HG03354 (cell line): ENCODE data around the gene TPM1.

Experiments used
- ATAC-seq: cut with Tn5 transposase; IDR thresholded peaks from one replicate; pipeline ENCODE4 v1.9.1; 2021; ENCODE audit warnings: mild to moderate bottlenecking; ENCODE audit not compliant: unreplicated experiment, poor library complexity, severe bottlenecking

The TPM1 gene

GRCh38 chr15:63070681-63071129, 28.2 kb downstream of the TPM1 start:
- ATAC-seq = no peak

- no peak for ATAC-seq
Observed at GRCh38 chr15:63071288-63071909, 28.9 kb downstream of the TPM1 start.

GRCh38 chr15:63072023-63072650, 29.6 kb downstream of the TPM1 start:
- no peak for ATAC-seq

GRCh38 chr15:63072809-63073277, 30.3 kb downstream of the TPM1 start:
- ATAC-seq = no peak

GRCh38 chr15:63073497-63074172, 31.1 kb downstream of the TPM1 start:
- ATAC-seq = no peak

GRCh38 chr15:63075015-63075983, 32.8 kb downstream of the TPM1 start:
- ATAC-seq = no peak

- ATAC-seq = no peak
Observed at GRCh38 chr15:63075984-63076713, 33.6 kb downstream of the TPM1 start.

GRCh38 chr15:63076714-63077046, 34.1 kb downstream of the TPM1 start:
- ATAC-seq = no peak

- ATAC-seq = no peak
Observed at GRCh38 chr15:63077952-63078351, 35.4 kb downstream of the TPM1 start.

- ATAC-seq = no peak
Observed at GRCh38 chr15:63079947-63080626, 37.5 kb downstream of the TPM1 start.

GRCh38 chr15:63080634-63081250, 38.2 kb downstream of the TPM1 start:
- ATAC-seq = no peak

- no peak for ATAC-seq
Observed at GRCh38 chr15:63082366-63082765, 39.8 kb downstream of the TPM1 start.

GRCh38 chr15:63083044-63083443, 40.5 kb downstream of the TPM1 start:
- no peak for ATAC-seq

GRCh38 chr15:63083541-63083940, 41.0 kb downstream of the TPM1 start:
- no peak for ATAC-seq

- no peak for ATAC-seq
Observed at GRCh38 chr15:63084806-63085205, 42.3 kb downstream of the TPM1 start.

- no peak for ATAC-seq
Observed at GRCh38 chr15:63085289-63085688, 42.7 kb downstream of the TPM1 start.

GRCh38 chr15:63086271-63086670, 43.7 kb downstream of the TPM1 start:
- ATAC-seq = no peak

GRCh38 chr15:63086947-63087346, 44.4 kb downstream of the TPM1 start:
- no peak for ATAC-seq
